22Rv1 (cell line): ENCODE measurements around the gene IGFL3.

ENCODE experiments used
- ZFX ChIP-seq: fragments of 450-650 bp; IDR thresholded peaks from 2 replicates; pipeline ENCODE4 v1.6.1; 2017; ENCODE audit warnings: antibody characterized with exemption, borderline replicate concordance
- TF ChIP-seq, protein P1 (sequence below): fragments of 450-650 bp; IDR thresholded peaks from 2 replicates; pipeline ENCODE4 v1.5.1; 2017; ENCODE audit warnings: mild to moderate bottlenecking

DNA sequence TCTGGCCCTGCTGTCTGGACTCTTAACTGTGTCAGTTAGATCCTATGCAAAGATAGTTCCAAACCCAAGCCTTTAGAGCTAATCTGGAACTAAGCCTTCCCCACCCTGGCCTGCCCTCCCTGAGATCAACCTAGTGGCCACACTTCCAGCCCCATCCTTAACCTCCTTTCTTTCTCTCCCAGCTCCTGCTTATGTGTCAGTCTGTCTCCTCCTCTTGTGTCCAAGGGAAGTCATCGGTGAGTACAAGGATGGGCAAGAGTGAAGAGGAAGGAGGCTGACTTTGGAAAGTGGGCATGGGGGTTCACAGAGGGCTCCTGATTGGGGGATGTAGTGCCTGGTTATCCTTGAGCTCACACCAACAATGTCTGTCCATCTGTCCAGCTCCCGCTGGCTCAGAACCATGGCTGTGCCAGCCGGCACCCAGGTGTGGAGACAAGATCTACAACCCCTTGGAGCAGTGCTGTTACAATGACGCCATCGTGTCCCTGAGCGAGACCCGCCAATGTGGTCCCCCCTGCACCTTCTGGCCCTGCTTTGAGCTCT is 35.8 kb upstream of the IGFL3 start:
- TF ChIP-seq, protein P1, sequence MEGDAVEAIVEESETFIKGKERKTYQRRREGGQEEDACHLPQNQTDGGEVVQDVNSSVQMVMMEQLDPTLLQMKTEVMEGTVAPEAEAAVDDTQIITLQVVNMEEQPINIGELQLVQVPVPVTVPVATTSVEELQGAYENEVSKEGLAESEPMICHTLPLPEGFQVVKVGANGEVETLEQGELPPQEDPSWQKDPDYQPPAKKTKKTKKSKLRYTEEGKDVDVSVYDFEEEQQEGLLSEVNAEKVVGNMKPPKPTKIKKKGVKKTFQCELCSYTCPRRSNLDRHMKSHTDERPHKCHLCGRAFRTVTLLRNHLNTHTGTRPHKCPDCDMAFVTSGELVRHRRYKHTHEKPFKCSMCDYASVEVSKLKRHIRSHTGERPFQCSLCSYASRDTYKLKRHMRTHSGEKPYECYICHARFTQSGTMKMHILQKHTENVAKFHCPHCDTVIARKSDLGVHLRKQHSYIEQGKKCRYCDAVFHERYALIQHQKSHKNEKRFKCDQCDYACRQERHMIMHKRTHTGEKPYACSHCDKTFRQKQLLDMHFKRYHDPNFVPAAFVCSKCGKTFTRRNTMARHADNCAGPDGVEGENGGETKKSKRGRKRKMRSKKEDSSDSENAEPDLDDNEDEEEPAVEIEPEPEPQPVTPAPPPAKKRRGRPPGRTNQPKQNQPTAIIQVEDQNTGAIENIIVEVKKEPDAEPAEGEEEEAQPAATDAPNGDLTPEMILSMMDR, result no peak
- TF ChIP-seq ZFX, result no peak
